H1 (cell line): ENCODE results near the gene ZNF805. TPM values are rescaled to one million over a fixed set of nuclear protein-coding genes. Genes with fewer than 3 reads are reported as not detected.

Experiments used
- BCL11A ChIP-seq, 2 experiments: IDR thresholded peaks; one replicate each; pipeline ENCODE4 v1.6.1; 2011; ENCODE audit warnings: low read depth in 2 of 2, low read length in 2 of 2, mild to moderate bottlenecking in 2 of 2
- CBX8 ChIP-seq: fragments of 300-800, 300-1000 bp; sonication (generic); IDR thresholded peaks from 2 replicates; pipeline ENCODE4 v1.7.1; 2016; ENCODE audit warnings: low read depth, low read length, borderline replicate concordance
- CTCF ChIP-seq, 3 experiments: IDR thresholded peaks; 1 replicate in 2 of 3; 2 replicates in 1 of 3; pipeline versions ENCODE4 v1.5.1 to v1.6.1; 2011; ENCODE audit warnings: low read length in 3 of 3, mild to moderate bottlenecking in 3 of 3, inconsistent platforms in 2 of 3, low read depth in 1 of 3, moderate library complexity in 1 of 3; ENCODE audit not compliant: insufficient read depth in 1 of 3; ENCODE audit errors: control extremely low read depth in 1 of 3
- EP300 ChIP-seq, 2 experiments: IDR thresholded peaks; 1 replicate in 1 of 2; 2 replicates in 1 of 2; pipeline ENCODE4 v1.6.1; 2011 to 2012; ENCODE audit warnings: low read depth in 2 of 2, low read length in 2 of 2, mild to moderate bottlenecking in 2 of 2, borderline replicate concordance in 1 of 2, inconsistent platforms in 1 of 2, moderate library complexity in 1 of 2
- EZH2 ChIP-seq: fragments of 200-600 bp; sonication (generic); IDR thresholded peaks from 2 replicates; pipeline ENCODE4 v1.7.1; 2012; ENCODE audit warnings: low read depth, mild to moderate bottlenecking, moderate library complexity, low read length, inconsistent platforms; ENCODE audit not compliant: severe bottlenecking
- GTF2F1 ChIP-seq: IDR thresholded peaks from 2 replicates; pipeline ENCODE4 v1.6.1; 2012; ENCODE audit warnings: low read depth, low read length, improper control_type of control experiment, borderline replicate concordance
- HDAC6 ChIP-seq: IDR thresholded peaks from one replicate; pipeline ENCODE4 v1.7.1; 2012; ENCODE audit warnings: low read depth, mild to moderate bottlenecking, inconsistent platforms, low read length, moderate library complexity
- JUN ChIP-seq: IDR thresholded peaks from 2 replicates; pipeline ENCODE4 v1.6.1; 2011; ENCODE audit warnings: low read depth, mild to moderate bottlenecking, improper control_type of control experiment, low read length
- NANOG ChIP-seq: IDR thresholded peaks from 2 replicates; pipeline ENCODE4 v1.6.1; 2011; ENCODE audit warnings: low read length, low read depth, mild to moderate bottlenecking, inconsistent platforms; ENCODE audit not compliant: insufficient read depth, poor library complexity, severe bottlenecking
- PHF8 ChIP-seq: fragments of 200-600 bp; sonication (generic); conservative IDR thresholded peaks from 2 replicates; pipeline ENCODE4 v1.7.1; 2012; ENCODE audit warnings: low read depth, mild to moderate bottlenecking, inconsistent platforms, low read length, moderate library complexity
- POLR2AphosphoS5 ChIP-seq: IDR thresholded peaks from 2 replicates; pipeline ENCODE4 v1.6.1; 2011; ENCODE audit warnings: low read depth, low read length
- RAD21 ChIP-seq, 2 experiments: IDR thresholded peaks in 1 of 2; conservative IDR thresholded peaks in 1 of 2; 2 replicates each; pipeline ENCODE4 v1.6.1; 2011; ENCODE audit warnings: low read depth in 2 of 2, low read length in 2 of 2, improper control_type of control experiment in 1 of 2, inconsistent platforms in 1 of 2, mild to moderate bottlenecking in 1 of 2, moderate library complexity in 1 of 2
- RNF2 ChIP-seq: fragments of 200-900, 300-1000 bp; sonication (generic); IDR thresholded peaks from 2 replicates; pipeline ENCODE4 v1.7.1; 2016; ENCODE audit warnings: borderline replicate concordance, low read depth, mild to moderate bottlenecking, antibody characterized with exemption, low read length; ENCODE audit not compliant: poor library complexity, severe bottlenecking; ENCODE audit errors: missing control alignments
- RXRA ChIP-seq: IDR thresholded peaks from 2 replicates; pipeline ENCODE4 v1.6.1; 2011; ENCODE audit warnings: low read depth, mild to moderate bottlenecking, low read length, moderate library complexity; ENCODE audit not compliant: insufficient read depth
- SIX5 ChIP-seq: IDR thresholded peaks from 2 replicates; pipeline ENCODE4 v1.6.1; 2011; ENCODE audit warnings: mild to moderate bottlenecking, low read depth, low read length
- SP1 ChIP-seq: IDR thresholded peaks from 2 replicates; pipeline ENCODE4 v1.6.1; 2011; ENCODE audit warnings: low read depth, low read length
- SRF ChIP-seq: IDR thresholded peaks from 2 replicates; pipeline ENCODE4 v1.6.1; 2011; ENCODE audit warnings: mild to moderate bottlenecking, low read depth, low read length, moderate library complexity
- TAF1 ChIP-seq: IDR thresholded peaks from 2 replicates; pipeline ENCODE4 v1.6.1; 2011; ENCODE audit warnings: mild to moderate bottlenecking, low read depth, low read length
- TBP ChIP-seq: IDR thresholded peaks from 2 replicates; pipeline ENCODE4 v1.6.1; 2011; ENCODE audit warnings: low read depth, low read length, improper control_type of control experiment
- TCF12 ChIP-seq: IDR thresholded peaks from 2 replicates; pipeline ENCODE4 v1.6.1; 2011; ENCODE audit warnings: low read depth, mild to moderate bottlenecking, low read length
- polyA plus RNA-seq, 7 experiments: library from polyadenylated mRNA; depleted of rRNA in 3 of 7; stranded (reverse) in 5 of 7; unstranded in 2 of 7; fragments of >200 nt in 5 of 7; fragments of 200-250 nt in 2 of 7; gene quantifications; 1 replicate in 5 of 7; 2 replicates in 1 of 7; 4 replicates in 1 of 7; pipeline versions ENCODE4 v1.2.1 to v1.2.3, GENCODE V29; 2011 to 2013; ENCODE audit warnings: missing spikeins in 2 of 7, mixed read lengths in 2 of 7
- total RNA-seq: library from RNA; stranded (reverse); fragmentation: NEBNext Ultra II Directional; extraction: Animal tissue kit (Norgen Biotek cat#: 25700); gene quantifications from 2 replicates; pipeline ENCODE4 v1.2.1, GENCODE V29; 2021

The ZNF805 gene
- total and polyA plus RNA-seq, 2 of the 8 experiments (the other 6 are each of a cell fraction or from before 2014, with no cell fraction given): 2.3 to 14.8 TPM

- TF ChIP-seq EP300 (IDR thresholded peaks at IDR 0.05; ENCODE audit: borderline replicate concordance in 1 of 2, low read depth in 2 of 2, low read length in 2 of 2) (no peak), SP1 (no peak), BCL11A (IDR thresholded peaks at IDR 0.05; ENCODE audit: low read depth in 2 of 2, low read length in 2 of 2) (no peak), POLR2AphosphoS5 (peak; percentile 47; the same call in 1 of the 2 replicates), TBP (peak; percentile 76), HDAC6 (no peak), JUN (no peak), CTCF (IDR thresholded peaks at IDR 0.05; ENCODE audit: control extremely low read depth in 1 of 3, insufficient read depth in 1 of 3, low read depth in 1 of 3, low read length in 3 of 3) (no peak), PHF8 (peak; percentile 72), EZH2 (no peak), SRF (no peak), SIX5 (no peak), NANOG (no peak), RAD21 (IDR thresholded peaks at IDR 0.05 in 1 of 2, conservative IDR thresholded peaks at IDR 0.05 in 1 of 2; ENCODE audit: low read depth in 2 of 2, low read length in 2 of 2) (no peak), GTF2F1 (0 out of 2 replicates have a peak, but pooled peaks have one; percentile 36), TAF1 (peak; percentile 75), TCF12 (no peak), RNF2 (no peak), RXRA (no peak), CBX8 (no peak)
Measured at GRCh38 chr19:57191141-57192076, 49.0 kb upstream of the ZNF805 start, which contains the start of gene ZNF264 (continued).
